Astrocyte (in vitro differentiated cells and primary cell): ENCODE results near the gene UGT1A8. TPM values are rescaled to one million over a fixed set of nuclear protein-coding genes. Genes with fewer than 3 reads are reported as not detected.

Source experiments
- DNase-seq: peaks from one replicate; pipeline ENCODE4 v3.0.0-alpha.2; 2010; ENCODE audit warnings: low read depth
- FAIRE-seq: peaks from 2 replicates; lab custom pipeline; 2011; peaks lifted over from hg19 to GRCh38; lab: Jason Lieb, UNC
- H2AFZ ChIP-seq: 2 replicates; pipeline ENCODE4 v1.6.0; 2012; ENCODE audit warnings: low read depth, low read length, inconsistent platforms
- H3K27ac ChIP-seq: 2 replicates; pipeline ENCODE4 v1.5.1; 2011; ENCODE audit warnings: low read depth, low read length, inconsistent platforms
- H3K27me3 ChIP-seq: 2 replicates; pipeline ENCODE4 v1.6.0; 2011; ENCODE audit warnings: low read length, inconsistent platforms; ENCODE audit not compliant: insufficient read depth
- H3K36me3 ChIP-seq: 2 replicates; pipeline ENCODE4 v1.5.1; 2011; ENCODE audit warnings: low read length, inconsistent platforms; ENCODE audit not compliant: insufficient read depth
- H3K4me1 ChIP-seq: 2 replicates; pipeline ENCODE4 v1.5.1; 2011; ENCODE audit warnings: low read length, inconsistent platforms; ENCODE audit not compliant: insufficient read depth
- H3K4me2 ChIP-seq: 2 replicates; pipeline ENCODE4 v1.6.0; 2012; ENCODE audit warnings: low read length, inconsistent platforms
- H3K4me3 ChIP-seq: 2 replicates; pipeline ENCODE4 v1.5.1; 2011; ENCODE audit warnings: low read depth, mild to moderate bottlenecking, low read length, inconsistent platforms; ENCODE audit not compliant: insufficient read depth
- H3K79me2 ChIP-seq: 2 replicates; pipeline ENCODE4 v1.6.0; 2012; ENCODE audit warnings: mild to moderate bottlenecking, low read length, inconsistent platforms; ENCODE audit not compliant: insufficient read depth
- H3K9ac ChIP-seq: 2 replicates; pipeline ENCODE4 v1.6.0; 2012; ENCODE audit warnings: mild to moderate bottlenecking, low read length, inconsistent platforms
- H3K9me3 ChIP-seq: 2 replicates; pipeline ENCODE4 v1.5.1; 2012; ENCODE audit warnings: low read depth, mild to moderate bottlenecking, low read length, inconsistent platforms; ENCODE audit not compliant: insufficient read depth
- H4K20me1 ChIP-seq: 2 replicates; pipeline ENCODE4 v1.6.0; 2012; ENCODE audit warnings: low read length, inconsistent platforms; ENCODE audit not compliant: insufficient read depth
- H3K27ac Mint-ChIP-seq: one replicate; pipeline ENCODE4 v1.8.0; 2021; ENCODE audit warnings: mild to moderate bottlenecking, mixed read lengths; ENCODE audit not compliant: unreplicated experiment
- H3K27me3 Mint-ChIP-seq: one replicate; pipeline ENCODE4 v1.8.0; 2021; ENCODE audit warnings: low read depth, mixed read lengths; ENCODE audit not compliant: unreplicated experiment
- H3K36me3 Mint-ChIP-seq: one replicate; pipeline ENCODE4 v1.8.0; 2021; ENCODE audit warnings: low read depth, mixed read lengths; ENCODE audit not compliant: unreplicated experiment
- H3K4me1 Mint-ChIP-seq: one replicate; pipeline ENCODE4 v1.8.0; 2021; ENCODE audit warnings: low read depth, mixed read lengths; ENCODE audit not compliant: unreplicated experiment
- H3K4me3 Mint-ChIP-seq: one replicate; pipeline ENCODE4 v1.8.0; 2021; ENCODE audit warnings: mild to moderate bottlenecking, moderate library complexity, mixed read lengths; ENCODE audit not compliant: unreplicated experiment
- H3K9me3 Mint-ChIP-seq: one replicate; pipeline ENCODE4 v1.8.0; 2021; ENCODE audit warnings: mild to moderate bottlenecking, mixed read lengths; ENCODE audit not compliant: unreplicated experiment
- EZH2 ChIP-seq: IDR thresholded peaks from 2 replicates; pipeline ENCODE4 v1.6.1; 2012; ENCODE audit warnings: mild to moderate bottlenecking, low read length, inconsistent platforms; ENCODE audit not compliant: insufficient read depth
- total RNA-seq: library from RNA; stranded (reverse); gene quantifications from 2 replicates; pipeline ENCODE4 v1.2.1, GENCODE V29; 2021
- TF ChIP-seq, protein P1 (sequence below): IDR thresholded peaks from 2 replicates; pipeline ENCODE4 v1.5.1; 2011; ENCODE audit warnings: low read depth, mild to moderate bottlenecking, inconsistent platforms, low read length, moderate library complexity; ENCODE audit not compliant: insufficient read depth

The UGT1A8 gene
- total RNA-seq, 1 donor from 2014 or later, result not detected

DNA sequence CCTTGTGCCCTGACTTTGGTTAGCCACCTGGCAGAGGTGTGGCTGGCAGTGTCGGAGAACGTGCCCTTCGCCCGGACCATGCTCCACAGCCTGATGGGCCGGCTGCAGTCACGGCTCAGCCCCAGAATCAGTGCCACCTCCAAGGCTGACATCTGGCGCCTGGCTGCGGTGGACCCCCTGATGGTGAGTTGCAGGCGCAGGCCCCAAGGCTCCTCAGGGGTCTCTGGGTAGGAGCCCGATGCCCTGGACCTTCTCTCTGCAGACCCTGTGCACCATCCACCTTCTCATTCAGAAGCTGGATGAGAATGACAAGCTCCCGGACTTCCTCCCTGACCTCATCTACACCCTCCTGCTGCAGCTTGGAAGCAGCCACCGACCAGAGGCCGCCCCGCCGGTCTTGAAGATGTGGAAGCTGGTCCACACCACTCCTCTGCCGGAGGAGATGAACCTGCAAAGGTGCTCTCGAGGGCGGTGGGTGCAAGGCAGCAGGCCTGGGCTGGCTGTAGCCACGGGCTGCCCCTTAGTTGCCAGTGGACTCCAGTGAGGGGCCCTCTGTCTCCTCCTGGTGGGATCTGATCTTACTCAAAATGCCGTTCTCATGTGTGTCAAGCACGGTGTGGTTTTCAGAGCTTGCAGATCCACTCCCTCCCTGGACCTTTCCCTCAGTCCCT is 204.8 kb downstream of the UGT1A8 start:
- H3K4me1 Mint-ChIP-seq, result no peaks in the 10 kb centered on the region
- H3K4me3 Mint-ChIP-seq, result no peak overlapping the region
- FAIRE-seq (no peak), DNase-seq (no peak)
- no peaks in the 10 kb centered on the region for H3K27me3 ChIP-seq
- H3K36me3 Mint-ChIP-seq, result no peaks in the 10 kb centered on the region
- no peaks in the 10 kb centered on the region for H3K4me1 ChIP-seq
- H3K36me3 ChIP-seq, result no peaks in the 10 kb centered on the region
- no peak overlapping the region for H3K4me3 ChIP-seq
- H4K20me1 ChIP-seq, result no peaks in the 10 kb centered on the region
- no peak overlapping the region for H3K4me2 ChIP-seq
- no peaks in the 10 kb centered on the region for H3K9me3 ChIP-seq
- H3K27ac ChIP-seq, result no peak overlapping the region
- no peak overlapping the region for H3K27ac Mint-ChIP-seq
- H3K79me2 ChIP-seq, result no peaks in the 10 kb centered on the region
- H3K9ac ChIP-seq, result no peak overlapping the region
- H3K27me3 Mint-ChIP-seq, result peaks cover 20% of the 10 kb centered on the region
- TF ChIP-seq, protein P1, sequence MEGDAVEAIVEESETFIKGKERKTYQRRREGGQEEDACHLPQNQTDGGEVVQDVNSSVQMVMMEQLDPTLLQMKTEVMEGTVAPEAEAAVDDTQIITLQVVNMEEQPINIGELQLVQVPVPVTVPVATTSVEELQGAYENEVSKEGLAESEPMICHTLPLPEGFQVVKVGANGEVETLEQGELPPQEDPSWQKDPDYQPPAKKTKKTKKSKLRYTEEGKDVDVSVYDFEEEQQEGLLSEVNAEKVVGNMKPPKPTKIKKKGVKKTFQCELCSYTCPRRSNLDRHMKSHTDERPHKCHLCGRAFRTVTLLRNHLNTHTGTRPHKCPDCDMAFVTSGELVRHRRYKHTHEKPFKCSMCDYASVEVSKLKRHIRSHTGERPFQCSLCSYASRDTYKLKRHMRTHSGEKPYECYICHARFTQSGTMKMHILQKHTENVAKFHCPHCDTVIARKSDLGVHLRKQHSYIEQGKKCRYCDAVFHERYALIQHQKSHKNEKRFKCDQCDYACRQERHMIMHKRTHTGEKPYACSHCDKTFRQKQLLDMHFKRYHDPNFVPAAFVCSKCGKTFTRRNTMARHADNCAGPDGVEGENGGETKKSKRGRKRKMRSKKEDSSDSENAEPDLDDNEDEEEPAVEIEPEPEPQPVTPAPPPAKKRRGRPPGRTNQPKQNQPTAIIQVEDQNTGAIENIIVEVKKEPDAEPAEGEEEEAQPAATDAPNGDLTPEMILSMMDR, result no peak
- TF ChIP-seq EZH2, result no peak
- H2AFZ ChIP-seq, result no peak overlapping the region
- no peaks in the 10 kb centered on the region for H3K9me3 Mint-ChIP-seq

Other genes with a start within 250 kb of the UGT1A8 start
- 23.6 and 25.4 TPM in 2 replicates for gene USP40, start 50.9 kb upstream of the UGT1A8 start, total RNA-seq
- gene UGT1A10, start 18.8 kb downstream of the UGT1A8 start, total RNA-seq, result not detected in 2 replicates
- gene UGT1A9, start 54.3 kb downstream of the UGT1A8 start, total RNA-seq, result not detected in 2 replicates
- gene UGT1A7, start 64.3 kb downstream of the UGT1A8 start, total RNA-seq, result not detected in 2 replicates
- gene UGT1A6, start 75.3 kb downstream of the UGT1A8 start, total RNA-seq, result not detected in 2 replicates
- not detected in 2 replicates for gene UGT1A5, start 95.3 kb downstream of the UGT1A8 start, total RNA-seq
- not detected in 2 replicates for gene UGT1A4, start 101.1 kb downstream of the UGT1A8 start, total RNA-seq
- gene UGT1A3, start 111.4 kb downstream of the UGT1A8 start, total RNA-seq, result not detected in 2 replicates
- gene UGT1A1, start 142.6 kb downstream of the UGT1A8 start, total RNA-seq, result not detected in 2 replicates
- gene MROH2A, start 160.7 kb downstream of the UGT1A8 start, total RNA-seq, result not detected in 2 replicates
- 2.7 and 5.9 TPM in 2 replicates for gene HJURP, start 236.9 kb downstream of the UGT1A8 start, total RNA-seq